Activated CD8-positive, alpha-beta memory T cell treated with anti-CD3 and anti-CD28 coated beads, Interleukin-2, amount 50 U/mL, for 48 hours (primary cell): ENCODE measurements around the gene IFITM5.
"Not testable (repeated sequence)": the region's sequence is repeated elsewhere in the genome, so short reads cannot be mapped to it uniquely, and the experiment has no call there.

Experiments
- DNase-seq: peaks from one replicate; pipeline ENCODE4 v3.0.0-alpha.2; 2020

Gene IFITM5

GRCh38 chr11:299081-299891 is at the start of gene IFITM5:
TSS of gene IFITM5 (minus strand) at chr11:299526. CDS start at chr11:299490, 36 bp downstream.
- no peak for DNase-seq

GRCh38 chr11:346529-346928 is 47.2 kb upstream of the IFITM5 start:
- DNase-seq = no peak

- DNase-seq = no peak
Measured at GRCh38 chr11:344836-345578, 45.7 kb upstream of the IFITM5 start.

DNA sequence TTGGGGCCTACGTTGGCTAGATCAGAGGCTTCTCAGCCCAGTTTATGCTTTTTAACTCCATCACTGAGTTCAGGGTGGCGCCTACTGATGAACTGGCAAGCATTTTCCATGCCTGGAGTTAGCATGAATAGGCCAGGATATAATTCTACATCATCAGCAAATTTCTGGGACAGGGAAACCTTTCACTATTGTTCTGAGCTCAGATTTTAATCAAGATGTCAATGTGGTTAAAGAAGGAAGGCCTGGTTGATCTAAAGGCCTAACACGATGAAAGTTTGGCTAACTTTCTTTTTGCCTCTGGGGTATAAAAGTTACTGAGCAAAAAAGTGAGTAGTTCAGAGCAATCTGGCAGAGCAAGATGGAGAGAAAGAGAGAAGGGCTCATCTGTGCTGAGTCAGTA is 43.0 kb upstream of the IFITM5 start:
- DNase-seq = no peak

GRCh38 chr11:340539-341512 is 41.5 kb upstream of the IFITM5 start:
- DNase-seq = no peak

DNA sequence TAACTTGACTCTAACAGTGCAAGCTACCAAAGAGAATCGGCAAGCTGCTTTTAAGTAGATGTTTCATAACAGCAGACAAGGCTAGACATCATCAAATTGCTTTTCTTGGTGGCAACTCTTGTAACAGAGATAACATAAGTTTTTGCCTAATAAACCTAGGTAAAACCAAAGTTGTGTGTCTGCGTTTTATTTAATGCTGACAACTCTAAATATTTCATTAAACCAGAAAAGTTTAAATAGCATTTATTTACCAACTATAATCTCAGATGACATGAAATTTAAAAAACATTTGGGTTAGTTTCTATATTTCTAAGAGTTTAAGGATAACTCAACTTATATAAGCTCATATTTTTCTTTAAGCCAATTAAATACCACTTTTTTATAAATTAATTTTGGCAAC is 40.6 kb upstream of the IFITM5 start:
- DNase-seq = no peak

- DNase-seq = no peak
Measured at GRCh38 chr11:337711-338110, 38.4 kb upstream of the IFITM5 start.

- no peak for DNase-seq
Measured at GRCh38 chr11:336659-337198, 37.4 kb upstream of the IFITM5 start.

DNA sequence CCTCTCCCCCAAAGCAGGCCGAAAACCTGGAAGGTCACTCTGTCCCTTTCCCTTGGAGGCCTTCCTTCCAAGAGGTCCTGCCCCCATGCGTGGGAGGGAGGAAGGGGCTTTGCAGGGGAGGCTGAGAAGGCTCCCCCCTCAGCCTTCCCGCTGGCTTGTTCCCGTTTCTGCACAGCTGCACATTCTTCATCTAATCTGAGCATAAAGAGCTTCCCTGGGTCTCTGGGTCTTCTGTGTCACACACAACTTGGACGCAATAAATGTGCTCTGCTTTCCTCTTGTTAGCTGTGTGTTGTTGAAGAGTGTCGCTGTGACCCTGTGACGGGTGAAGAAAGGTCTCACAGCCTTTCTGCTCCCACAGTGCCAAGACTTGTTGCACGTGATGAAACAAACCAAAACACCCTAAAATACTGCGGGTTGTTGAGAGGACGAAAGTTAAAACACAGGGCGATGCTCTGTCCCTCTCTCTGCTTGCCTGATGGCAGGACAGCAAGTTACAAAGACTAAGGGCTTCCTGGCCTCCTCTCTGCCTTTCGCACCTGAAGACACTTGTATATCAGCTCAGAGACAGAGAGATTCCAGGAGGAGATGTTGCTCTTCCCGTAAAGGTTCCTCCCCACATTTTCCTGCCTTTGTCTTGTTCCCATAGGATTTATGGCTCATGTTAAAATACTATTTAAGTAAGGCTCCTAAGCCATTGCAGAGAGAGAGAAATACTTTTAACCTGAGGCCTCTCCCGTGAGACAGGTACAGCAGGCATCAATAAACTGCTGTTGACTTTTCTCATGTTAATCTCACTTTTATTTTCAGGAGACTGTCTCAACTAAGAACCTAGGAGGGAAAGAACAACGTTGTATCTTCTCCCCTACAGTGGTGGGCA is 36.7 kb upstream of the IFITM5 start:
- no peak for DNase-seq

DNA sequence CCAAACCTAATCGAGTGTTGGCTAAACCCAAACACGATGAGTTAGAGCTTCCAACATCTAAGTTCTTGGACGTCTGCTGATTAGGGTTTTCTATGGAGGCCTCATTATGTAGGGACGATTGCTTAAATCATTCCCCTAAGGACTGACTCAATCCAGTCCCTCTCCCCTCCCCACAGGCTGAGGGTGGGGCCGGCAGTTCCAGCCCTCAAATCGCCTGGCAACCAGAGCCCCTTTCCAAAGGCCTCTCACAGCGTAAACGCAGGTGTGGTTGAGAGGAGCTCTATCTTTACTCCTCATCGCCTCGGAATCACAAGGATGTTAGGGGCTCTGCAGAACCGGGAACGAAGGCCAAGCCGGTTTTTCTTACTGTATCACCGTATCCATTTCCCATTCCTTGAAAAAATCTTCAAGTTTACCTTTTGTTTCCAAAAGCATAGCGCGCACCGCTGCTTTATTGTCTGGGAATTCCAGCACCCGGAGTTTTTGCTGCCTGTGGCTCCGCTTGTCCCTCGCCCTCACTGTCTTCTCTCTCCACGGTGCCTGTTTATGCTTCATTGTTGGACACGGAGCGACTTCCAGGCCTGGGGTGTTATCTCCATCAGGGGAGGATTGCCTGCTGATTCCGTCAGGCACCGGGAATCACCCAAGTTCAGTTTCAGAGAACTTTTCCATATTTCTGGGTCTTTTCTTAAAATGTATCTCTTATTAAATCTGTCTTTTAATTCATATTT is 35.1 kb upstream of the IFITM5 start:
- no peak for DNase-seq

- not testable (repeated sequence) for DNase-seq
Measured at GRCh38 chr11:333616-334263, 34.4 kb upstream of the IFITM5 start.

- DNase-seq = no peak
Measured at GRCh38 chr11:332651-333480, 33.5 kb upstream of the IFITM5 start.

DNA sequence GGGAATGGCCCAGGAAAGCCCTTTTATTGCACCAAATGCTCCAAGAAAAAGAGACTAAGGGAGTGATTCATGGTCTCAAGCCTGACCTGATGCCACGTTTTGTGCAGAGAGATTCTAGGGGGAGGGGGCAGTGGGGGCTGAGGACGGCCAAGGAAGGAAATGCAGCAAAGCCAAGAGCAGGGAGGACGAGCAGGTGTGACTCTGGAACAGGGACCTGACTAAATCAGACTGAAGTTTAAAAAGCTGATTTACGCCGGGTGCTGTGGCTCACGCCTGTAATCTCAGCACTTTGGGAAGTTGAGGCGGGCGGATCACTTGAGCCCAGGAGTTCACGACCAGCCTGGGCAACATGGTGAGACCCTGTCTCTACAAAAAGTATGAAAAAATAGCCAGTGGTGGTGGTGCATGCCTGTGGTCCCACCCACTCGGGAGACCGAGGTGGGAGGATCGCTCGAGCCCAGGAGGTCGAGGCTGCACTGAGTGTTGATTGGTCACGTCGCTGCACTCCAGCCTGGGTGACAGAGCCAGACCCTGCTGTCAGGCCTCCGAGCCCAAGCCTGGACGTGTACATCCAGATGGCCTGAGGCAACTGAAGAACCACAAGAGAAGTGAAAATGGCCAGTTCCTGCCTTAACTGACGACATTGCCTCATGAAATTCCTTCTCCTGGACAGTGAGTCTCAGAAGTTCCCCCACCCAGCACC is 32.2 kb upstream of the IFITM5 start:
- peak; percentile 45 for DNase-seq

- peak; percentile 66 for DNase-seq
Measured at GRCh38 chr11:330694-331357, 31.5 kb upstream of the IFITM5 start.

DNA sequence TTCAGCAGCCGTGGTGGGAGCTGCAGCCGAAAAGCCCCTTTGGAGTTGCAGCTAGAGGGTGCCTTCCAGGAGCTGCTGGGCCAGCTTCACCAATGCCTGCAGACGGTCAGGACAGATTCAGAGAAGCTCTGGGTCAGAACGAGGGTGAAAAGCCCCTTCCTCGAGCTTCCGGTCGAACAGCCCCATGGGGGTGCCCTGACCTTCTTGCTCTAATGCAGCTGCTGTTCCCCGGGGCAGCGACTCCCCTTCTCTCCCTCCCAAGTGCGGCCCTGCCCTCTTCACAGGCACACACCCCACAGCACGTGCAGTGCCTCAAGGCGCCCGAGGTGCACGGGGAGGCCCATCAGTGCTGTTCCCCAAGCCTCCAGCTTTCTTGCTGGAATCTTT is 31.0 kb upstream of the IFITM5 start:
- DNase-seq = peak; percentile 57

DNA sequence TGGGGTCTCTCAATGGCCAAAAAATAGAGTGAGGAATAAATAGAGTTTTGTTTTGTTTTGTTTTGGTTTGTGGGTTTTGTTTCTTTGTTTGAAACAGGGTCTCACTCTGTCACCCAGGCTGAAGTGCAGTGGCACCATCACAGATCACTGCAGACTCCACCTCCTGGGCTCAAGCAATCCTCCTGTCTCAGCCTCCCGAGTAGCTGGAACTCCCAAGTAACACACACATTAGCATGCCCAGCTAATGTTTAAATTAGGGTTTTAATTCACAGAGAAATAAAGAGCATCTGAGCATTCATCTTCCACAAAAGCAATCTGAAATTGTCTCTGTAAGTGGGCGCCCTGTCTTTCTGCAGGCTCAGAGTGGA is 30.5 kb upstream of the IFITM5 start:
- DNase-seq = peak; percentile 48

- DNase-seq = peak; percentile 44
Measured at GRCh38 chr11:328516-329100, 29.3 kb upstream of the IFITM5 start.

DNA sequence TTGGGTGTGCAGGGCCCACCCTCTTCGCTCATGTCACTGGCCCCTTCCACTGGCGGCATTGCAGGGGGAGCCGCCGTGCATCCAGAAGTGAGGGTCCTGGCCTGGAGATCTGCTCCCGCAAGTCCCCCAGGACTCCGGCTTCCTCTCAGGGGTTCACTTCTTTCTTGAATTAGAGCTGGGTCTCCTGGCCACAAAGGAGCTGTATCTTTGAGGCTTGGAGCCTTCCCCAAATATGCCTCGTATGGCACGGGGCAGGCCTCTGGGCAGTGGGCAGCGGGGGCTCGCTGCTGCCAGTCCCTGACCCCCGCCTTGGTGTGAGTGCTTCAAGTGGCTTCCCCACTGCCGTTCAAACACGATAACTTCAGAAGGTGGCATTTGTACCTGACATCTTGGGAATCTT is 28.7 kb upstream of the IFITM5 start:
- DNase-seq = peak; percentile 52
